HG02763 (cell line): ENCODE measurements around the gene BRAF.
"Not testable (repeated sequence)": the region's sequence is repeated elsewhere in the genome, so short reads cannot be mapped to it uniquely, and the experiment has no call there.

Experiments
- ATAC-seq: cut with Tn5 transposase; IDR thresholded peaks from one replicate; pipeline ENCODE4 v1.9.1; 2021; ENCODE audit warnings: mild to moderate bottlenecking, moderate library complexity; ENCODE audit not compliant: unreplicated experiment

Gene BRAF

DNA sequence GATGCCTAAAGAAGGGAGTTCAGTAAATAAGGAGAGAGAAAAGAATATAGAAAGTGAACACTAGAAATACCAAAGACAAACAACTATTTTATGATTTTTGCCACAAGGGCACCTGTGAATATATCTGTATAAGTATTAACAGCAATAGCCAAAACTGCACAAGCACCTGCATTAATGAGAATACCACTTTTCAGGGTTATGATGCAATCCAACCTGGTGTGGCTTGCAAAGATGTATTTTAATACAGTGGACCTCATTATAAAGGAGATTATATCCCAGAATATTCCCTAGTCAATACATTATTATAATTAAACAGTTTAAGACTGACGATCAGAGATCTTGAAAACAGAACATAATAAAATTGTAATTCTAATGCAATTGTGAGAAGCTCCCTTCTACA, 4.0 kb downstream of the BRAF start:
- no peak for ATAC-seq

DNA sequence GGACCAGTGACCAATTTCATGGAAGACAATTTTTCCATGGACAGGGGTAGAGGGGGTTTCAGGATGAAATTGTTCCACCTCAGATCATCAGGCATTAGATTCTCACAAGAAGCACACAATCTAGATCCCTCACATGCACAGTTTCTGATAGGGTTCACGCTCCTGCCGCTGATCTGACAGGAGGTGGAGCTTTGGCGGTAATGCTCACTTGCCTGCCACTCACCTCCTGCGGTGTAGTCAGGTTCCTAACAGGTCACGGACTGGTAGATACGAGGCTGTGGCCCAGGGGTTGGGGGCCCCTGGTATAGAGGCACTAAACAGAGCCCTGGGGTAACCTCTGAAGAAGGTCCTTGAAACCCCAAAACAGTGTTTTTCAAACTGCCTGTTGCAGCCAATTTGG, 6.5 kb downstream of the BRAF start:
- no peak for ATAC-seq

- ATAC-seq: no peak
These were observed 7.5 kb downstream of the BRAF start for GRCh38 chr7:140917258-140917657.

GRCh38 chr7:140915935-140916555, 8.7 kb downstream of the BRAF start:
- no peak for ATAC-seq

GRCh38 chr7:140914083-140914482, 10.6 kb downstream of the BRAF start:
- ATAC-seq: no peak

DNA sequence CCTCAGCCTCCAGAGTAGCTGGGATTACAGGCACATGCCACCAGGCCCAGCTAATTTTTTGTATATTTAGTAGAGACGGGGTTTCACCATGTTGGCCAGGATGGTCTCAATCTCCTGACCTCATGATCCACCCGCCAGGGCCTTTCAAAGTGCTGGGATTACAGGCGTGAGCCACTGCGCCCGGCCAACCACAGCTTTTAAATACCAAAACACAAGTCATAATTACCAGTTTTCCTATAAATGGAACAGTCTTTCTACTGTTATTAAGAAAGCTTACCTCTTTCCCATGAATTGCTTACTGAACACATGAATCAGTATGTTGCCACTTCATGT, 11.2 kb downstream of the BRAF start:
- not testable (repeated sequence) for ATAC-seq

DNA sequence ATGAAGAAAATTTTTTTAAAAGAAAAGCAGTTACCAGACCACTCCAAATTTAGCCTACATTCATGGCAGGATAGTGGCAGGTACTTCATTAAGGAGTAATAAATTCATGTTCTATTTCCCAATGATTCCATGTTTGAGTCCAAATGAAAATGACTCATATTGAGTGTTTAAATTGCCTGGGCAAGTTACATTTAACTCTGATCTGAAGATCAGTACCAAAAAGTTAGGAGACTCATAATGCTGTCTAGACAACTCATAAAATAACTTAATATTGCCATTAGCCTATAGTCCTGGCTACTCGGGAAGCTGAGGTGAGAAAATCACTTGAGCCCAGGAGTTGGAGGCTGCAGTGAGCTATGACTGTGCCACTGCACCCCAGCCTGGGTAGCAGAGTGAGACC, 13.0 kb downstream of the BRAF start:
- no peak for ATAC-seq

DNA sequence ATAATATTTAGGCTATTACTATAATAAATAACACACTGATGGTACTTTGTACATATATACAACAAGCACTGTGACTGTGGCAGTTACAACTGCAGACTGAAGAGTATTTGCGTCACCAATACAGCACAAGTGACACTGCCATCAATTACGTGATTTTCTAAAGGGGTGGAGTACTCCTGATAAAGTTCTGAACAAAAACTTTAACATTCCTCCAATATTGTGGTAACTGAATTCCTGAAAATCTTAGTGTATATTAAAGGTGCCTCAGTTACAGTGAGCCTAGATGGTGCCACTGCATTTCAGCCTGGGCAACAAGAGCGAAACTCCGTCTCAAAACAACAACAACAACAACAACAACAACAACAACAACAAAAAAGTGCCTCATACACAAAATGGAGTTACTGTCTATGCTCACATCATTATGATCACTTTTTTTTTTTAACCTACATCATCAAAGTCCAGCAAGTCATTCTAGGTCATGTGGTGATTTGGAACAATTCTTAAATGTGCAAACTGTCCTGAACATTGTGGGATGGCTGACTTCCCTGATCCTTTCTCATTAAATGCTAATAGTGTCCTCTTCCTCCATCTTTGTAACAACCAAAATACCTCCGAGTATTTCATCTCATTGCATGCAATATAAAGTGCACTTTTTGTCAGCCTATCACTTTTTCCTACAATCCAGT, 15.1 kb downstream of the BRAF start:
- ATAC-seq: no peak

GRCh38 chr7:140908361-140908760, 16.4 kb downstream of the BRAF start:
- no peak for ATAC-seq

- no peak for ATAC-seq
These were observed 20.8 kb downstream of the BRAF start for GRCh38 chr7:140903741-140904480.

- peak; percentile 72 for ATAC-seq
These were observed 22.3 kb downstream of the BRAF start for GRCh38 chr7:140902303-140902953.

- ATAC-seq: no peak
These were observed 22.8 kb downstream of the BRAF start for GRCh38 chr7:140901941-140902302.

GRCh38 chr7:140899883-140900282, 24.8 kb downstream of the BRAF start:
- no peak for ATAC-seq

GRCh38 chr7:140898786-140899536, 25.8 kb downstream of the BRAF start:
- ATAC-seq: no peak

GRCh38 chr7:140896996-140897395, 27.7 kb downstream of the BRAF start:
- ATAC-seq: no peak

DNA sequence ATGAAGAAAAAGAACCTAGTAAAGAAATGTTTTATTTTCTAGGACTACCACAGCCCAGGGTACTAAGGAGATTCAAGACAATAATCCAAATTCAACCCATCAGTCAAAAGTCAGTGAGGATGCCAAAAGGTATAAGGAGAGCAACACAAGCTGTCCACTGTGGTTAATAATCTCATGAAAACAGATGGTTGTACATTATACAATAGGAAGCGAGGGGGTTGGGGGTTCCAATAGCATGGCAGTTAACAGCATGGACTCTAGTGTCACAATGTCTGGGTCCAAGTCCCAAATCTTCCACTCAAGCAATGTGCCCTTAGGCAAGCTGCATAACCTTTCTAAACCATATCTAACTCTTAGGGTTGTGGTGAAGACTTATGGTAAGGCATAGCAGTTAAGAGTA, 35.1 kb downstream of the BRAF start:
- no peak for ATAC-seq

GRCh38 chr7:140889150-140889549, 35.6 kb downstream of the BRAF start:
- no peak for ATAC-seq

DNA sequence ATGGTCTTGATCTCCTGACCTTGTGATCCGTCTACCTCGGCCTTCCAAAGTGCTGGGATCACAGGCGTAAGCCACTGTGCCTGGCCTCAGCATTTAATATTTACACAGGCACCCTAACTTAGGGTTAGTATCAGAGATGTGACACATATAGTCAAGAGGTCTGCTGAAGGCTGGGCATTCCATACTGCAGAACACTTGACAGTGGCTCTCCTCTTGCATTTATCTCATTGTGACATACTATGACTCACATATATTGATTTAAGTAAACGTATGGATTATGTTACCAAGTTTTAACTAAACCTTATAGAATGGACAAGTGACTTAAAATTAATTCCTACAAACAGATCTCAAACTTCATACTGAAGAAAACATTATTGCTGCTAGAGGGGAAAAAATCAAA, 36.6 kb downstream of the BRAF start:
- ATAC-seq: no peak

- ATAC-seq: no peak
These were observed 38.9 kb downstream of the BRAF start for GRCh38 chr7:140885735-140886334.

DNA sequence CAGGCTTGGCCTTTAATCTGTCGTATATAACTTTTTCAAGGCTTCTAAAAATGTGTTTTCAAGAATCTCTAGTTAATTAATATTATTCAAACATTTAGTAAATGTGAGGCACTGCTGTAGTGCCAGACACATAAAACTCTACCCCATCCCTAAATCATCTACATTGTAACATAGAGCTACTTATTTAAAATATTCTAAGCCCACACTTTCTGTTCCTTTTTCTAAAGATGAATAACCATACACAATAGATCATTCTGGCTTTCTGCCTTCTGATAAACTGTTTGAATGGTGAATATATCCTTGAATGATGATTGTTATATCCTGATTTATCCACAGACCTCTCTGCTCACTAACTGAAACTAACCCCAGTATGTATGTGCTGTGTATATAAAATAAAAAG, 41.4 kb downstream of the BRAF start:
- ATAC-seq: no peak

GRCh38 chr7:140882834-140883233, 41.9 kb downstream of the BRAF start:
- ATAC-seq: not testable (repeated sequence)
